HCT116 (cell line): Measurements from ENCODE around the gene GMPPB. TPM values are rescaled to one million over a fixed set of nuclear protein-coding genes. Genes with fewer than 3 reads are reported as not detected.

Source experiments
- ATAC-seq: fragments of 200-7000 bp; cut with Tn5 transposase; 2 replicates; pipeline ENCODE4 v1.9.1; 2020; ENCODE audit warnings: mild to moderate bottlenecking, moderate library complexity
- BruUV-seq: library from RNA; stranded (reverse); fragments of 400-500 nt; replicated peaks from 2 replicates; lab custom pipeline; 2021; lab: Mats Ljungman, UMichigan
- CTCF ChIA-PET: fragments of 300-600 bp; sonication (Branson Sonifier 250); formaldehyde crosslinking; loops from one replicate; lab custom pipeline; 2021; ENCODE audit warnings: antibody characterized with exemption; lab: Charles Lee
- POLR2A ChIA-PET: fragments of 300-600, 350-600 bp; sonication (Branson Sonifier 250); formaldehyde crosslinking; loops from one replicate; lab custom pipeline; 2021; ENCODE audit warnings: antibody characterized with exemption; lab: Charles Lee
- RAD21 ChIA-PET, 2 experiments: fragments of 300-600 bp; sonication (Branson Sonifier 250); formaldehyde crosslinking; loops; one replicate each; lab custom pipeline; 2023; ENCODE audit warnings: low total read pairs in 2 of 2; ENCODE audit not compliant: uncharacterized antibody in 2 of 2, unreplicated experiment in 2 of 2, low non-redundant PET in 1 of 2; lab: Charles Lee
- DNase-seq: peaks from one replicate; pipeline ENCODE4 v3.0.0-alpha.2; 2010; ENCODE audit warnings: low read depth, low spot score
- H2AFZ ChIP-seq: fragments of 200-600 bp; shearing (Covaris generic), sonication (generic); 2 replicates; pipeline ENCODE4 v1.6.1; 2017; ENCODE audit warnings: low read depth, mixed run types, mixed read lengths, antibody characterized with exemption, low read length; ENCODE audit not compliant: poor library complexity, severe bottlenecking
- H3K27ac ChIP-seq: 2 replicates; pipeline ENCODE4 v1.5.1; 2012; ENCODE audit warnings: low read depth, low read length
- H3K27me3 ChIP-seq: fragments of 200-600 bp; sonication (generic); 2 replicates; pipeline ENCODE4 v1.6.1; 2016; ENCODE audit warnings: mixed run types, low read length, mixed read lengths; ENCODE audit not compliant: insufficient read depth
- H3K36me3 ChIP-seq, 2 experiments: fragments of 200-500 bp in 1 of 2; fragments of 200-600 bp in 1 of 2; sonication (Bioruptor generic) in 1 of 2; sonication (generic) in 1 of 2; 2 replicates each; pipeline versions ENCODE4 v1.5.1 to v1.6.1; 2014 to 2016; ENCODE audit warnings: low read length in 2 of 2, inconsistent platforms in 1 of 2, mixed read lengths in 1 of 2, mixed run types in 1 of 2; ENCODE audit not compliant: insufficient read depth in 2 of 2, control insufficient read depth in 1 of 2
- H3K4me1 ChIP-seq, 2 experiments: fragments of 200-600 bp in 1 of 2; sonication (generic) in 1 of 2; 2 replicates each; pipeline versions ENCODE4 v1.5.1 to v1.6.1; 2012 to 2017; ENCODE audit warnings: low read length in 2 of 2, inconsistent platforms in 1 of 2, mild to moderate bottlenecking in 1 of 2, mixed read lengths in 1 of 2, mixed run types in 1 of 2, moderate library complexity in 1 of 2; ENCODE audit not compliant: insufficient read depth in 2 of 2, control insufficient read depth in 1 of 2
- H3K4me2 ChIP-seq: fragments of 200-600 bp; sonication (generic); 2 replicates; pipeline ENCODE4 v1.6.1; 2017; ENCODE audit warnings: mixed run types, low read length, mixed read lengths
- H3K4me3 ChIP-seq, 2 experiments: fragments of 200-600 bp in 1 of 2; sonication (generic) in 1 of 2; replicated peaks in 1 of 2; 2 replicates each; pipeline ENCODE4 v1.5.1; 2011 to 2016; ENCODE audit warnings: low read length in 2 of 2, control low read depth in 1 of 2, low read depth in 1 of 2, mild to moderate bottlenecking in 1 of 2, mixed read lengths in 1 of 2, mixed run types in 1 of 2
- H3K79me2 ChIP-seq: fragments of 200-600 bp; sonication (generic); 2 replicates; pipeline ENCODE4 v1.6.1; 2017; ENCODE audit warnings: mild to moderate bottlenecking, mixed run types, low read length, moderate library complexity, mixed read lengths; ENCODE audit not compliant: insufficient read depth
- H3K9ac ChIP-seq: fragments of 200-600 bp; sonication (generic); 2 replicates; pipeline ENCODE4 v1.6.1; 2016; ENCODE audit warnings: low read length, mixed read lengths
- H3K9me2 ChIP-seq: fragments of 200-600 bp; sonication (generic), shearing (Covaris generic); 2 replicates; pipeline ENCODE4 v1.6.1; 2017; ENCODE audit warnings: mixed run types, mild to moderate bottlenecking, moderate library complexity; ENCODE audit not compliant: insufficient read depth
- H3K9me3 ChIP-seq, 2 experiments: fragments of 200-500 bp in 1 of 2; fragments of 200-600 bp in 1 of 2; sonication (Bioruptor generic) in 1 of 2; sonication (generic) in 1 of 2; 2 replicates each; pipeline ENCODE4 v1.6.1; 2014 to 2017; ENCODE audit warnings: low read length in 2 of 2, mixed read lengths in 2 of 2, inconsistent platforms in 1 of 2, low read depth in 1 of 2, mild to moderate bottlenecking in 1 of 2, mixed run types in 1 of 2, moderate library complexity in 1 of 2; ENCODE audit not compliant: control insufficient read depth in 1 of 2, insufficient read depth in 1 of 2
- H4K20me1 ChIP-seq: fragments of 200-600 bp; sonication (generic), shearing (Covaris generic); 2 replicates; pipeline ENCODE4 v1.6.1; 2017; ENCODE audit warnings: mixed run types, mild to moderate bottlenecking, moderate library complexity; ENCODE audit not compliant: insufficient read depth
- CBX3 ChIP-seq: IDR thresholded peaks from 2 replicates; pipeline ENCODE4 v1.6.1; 2012; ENCODE audit warnings: low read depth
- EGR1 ChIP-seq: IDR thresholded peaks from 2 replicates; pipeline ENCODE4 v1.6.1; 2012; ENCODE audit warnings: low read depth
- JUND ChIP-seq: IDR thresholded peaks from 2 replicates; pipeline ENCODE4 v1.6.1; 2012
- MAX ChIP-seq: IDR thresholded peaks from 2 replicates; pipeline ENCODE4 v1.6.1; 2012
- POLR2A ChIP-seq: IDR thresholded peaks from 2 replicates; pipeline ENCODE4 v1.7.0; 2011; ENCODE audit warnings: borderline replicate concordance; ENCODE audit not compliant: insufficient read depth, insufficient read length; ENCODE audit errors: extremely low read depth
- POLR2AphosphoS5 ChIP-seq: IDR thresholded peaks from 2 replicates; pipeline ENCODE4 v1.6.1; 2011; ENCODE audit warnings: mild to moderate bottlenecking, low read depth, low read length, moderate library complexity
- ZBTB33 ChIP-seq: IDR thresholded peaks from 2 replicates; pipeline ENCODE4 v1.6.1; 2011; ENCODE audit warnings: mild to moderate bottlenecking, low read length, moderate library complexity; ENCODE audit not compliant: insufficient replicate concordance; ENCODE audit errors: extremely low read depth
- intact Hi-C: fragments of 100-400 bp; cut with micrococcal nuclease; formaldehyde crosslinking; loops from 2 replicates; pipeline ENCODE4 v1.10.0; 2022
- total RNA-seq: library from RNA; stranded (reverse); gene quantifications from one replicate; pipeline ENCODE4 v1.2.1, GENCODE V29; 2021; ENCODE audit not compliant: unreplicated experiment

GMPPB gene
- total RNA-seq, 1 experiment from 2014 or later = 24.1 TPM

GRCh38 chr3:49727924-49728361 is 4.2 kb upstream of the GMPPB start:
- ChIA-PET CTCF (interaction anchor here (1.3 kb wide), 1 partner anchor 75 kb away, joined by 3 read pairs; the partner anchor contains the start of gene INKA1), RAD21 (no interaction called here), POLR2A (no interaction called here)
- DNase-seq (no peak), ATAC-seq (no peak)
- Histone ChIP-seq H4K20me1 (no peaks in the 10 kb centered on the region), H3K27me3 (no peaks in the 10 kb centered on the region), H3K79me2 (peaks cover 7% of the 10 kb centered on the region), H3K9ac (no peak overlapping the region), H3K4me1 (peaks cover 9 to 16% of the 10 kb centered on the region in 2 experiments; a peak in 3 of 4 replicates), H3K4me2 (no peak overlapping the region), H3K36me3 (peaks cover 11 to 17% of the 10 kb centered on the region in 2 experiments; a peak in 3 of 4 replicates), H3K9me3 (no peaks in the 10 kb centered on the region), H2AFZ (no peak overlapping the region), H3K9me2 (no peaks in the 10 kb centered on the region), H3K27ac (no peak overlapping the region), H3K4me3 (no peak overlapping the region)
- intact Hi-C loops = no loop called here
- no peak for TF ChIP-seq ZBTB33
- no peak for TF ChIP-seq MAX
- no peak for TF ChIP-seq CBX3
- TF ChIP-seq POLR2A = no peak
- no TSS peak for BruUV-seq

- H4K20me1 ChIP-seq = no peaks in the 10 kb centered on the region
- H3K4me2 ChIP-seq = no peak overlapping the region
- TF ChIP-seq POLR2AphosphoS5 (no peak), EGR1 (no peak), JUND (no peak)
- H3K79me2 ChIP-seq = peaks cover 13% of the 10 kb centered on the region
- H2AFZ ChIP-seq = no peak overlapping the region
- no peaks in the 10 kb centered on the region for H3K9me2 ChIP-seq
- no peaks in the 10 kb centered on the region for H3K27me3 ChIP-seq
- ChIA-PET POLR2A (no interaction called here), RAD21 (no interaction called here), CTCF (no interaction called here)
- H3K27ac ChIP-seq = no peak overlapping the region
- H3K4me3 ChIP-seq = no peak overlapping the region
- H3K4me1 ChIP-seq = peaks cover 13 to 22% of the 10 kb centered on the region in 2 experiments; a peak in 3 of 4 replicates
- H3K36me3 ChIP-seq = peaks cover 12 to 14% of the 10 kb centered on the region in 2 experiments; a peak in 3 of 4 replicates
- no peak overlapping the region for H3K9ac ChIP-seq
- DNase-seq (no peak), ATAC-seq (no peak)
- intact Hi-C loops = no loop called here
- no TSS peak for BruUV-seq
- no peaks in the 10 kb centered on the region for H3K9me3 ChIP-seq
These were observed 3.6 kb upstream of the GMPPB start for GRCh38 chr3:49727154-49727923.
